ENCODE measurements around the gene CHCHD3.

The CHCHD3 gene

DNA sequence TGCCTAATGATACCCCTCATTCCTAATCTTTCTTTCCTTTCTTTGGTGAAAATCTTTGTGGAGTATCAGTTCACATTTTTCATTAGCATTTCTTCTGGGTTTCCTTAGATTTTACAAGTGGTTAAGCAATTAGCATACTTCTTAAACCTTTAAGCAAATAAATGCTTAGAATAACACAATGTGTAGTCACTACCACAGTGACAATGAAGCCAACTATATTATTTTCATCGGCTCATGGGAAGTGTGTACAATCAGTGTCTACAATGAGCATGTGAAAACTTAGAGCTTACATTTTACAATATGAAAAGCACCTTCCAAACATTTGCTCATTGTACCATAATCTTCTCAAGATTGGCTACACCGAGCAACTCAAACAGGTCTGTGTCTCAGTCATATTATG lies 329.5 kb downstream of the CHCHD3 start:
- DNase-seq = no peak
- Mint-ChIP-seq H3K4me3 (no peak overlapping the region), H3K27ac (no peak overlapping the region), H3K4me1 (ENCODE audit: low read depth) (peaks cover 7% of the 10 kb centered on the region), H3K36me3 (ENCODE audit: low read depth) (no peaks in the 10 kb centered on the region), H3K9me3 (no peaks in the 10 kb centered on the region), H3K27me3 (no peaks in the 10 kb centered on the region)

- H3K9me3 Mint-ChIP-seq = no peaks in the 10 kb centered on the region
- H3K4me1 Mint-ChIP-seq (ENCODE audit: low read depth) = peaks cover 3% of the 10 kb centered on the region
- no peak overlapping the region for H3K4me3 Mint-ChIP-seq
- no peaks in the 10 kb centered on the region for H3K27me3 Mint-ChIP-seq
- no peak for DNase-seq
- H3K36me3 Mint-ChIP-seq (ENCODE audit: low read depth) = no peaks in the 10 kb centered on the region
- no peak overlapping the region for H3K27ac Mint-ChIP-seq
Measured at GRCh38 chr7:132751244-132751647, 330.6 kb downstream of the CHCHD3 start.

DNA sequence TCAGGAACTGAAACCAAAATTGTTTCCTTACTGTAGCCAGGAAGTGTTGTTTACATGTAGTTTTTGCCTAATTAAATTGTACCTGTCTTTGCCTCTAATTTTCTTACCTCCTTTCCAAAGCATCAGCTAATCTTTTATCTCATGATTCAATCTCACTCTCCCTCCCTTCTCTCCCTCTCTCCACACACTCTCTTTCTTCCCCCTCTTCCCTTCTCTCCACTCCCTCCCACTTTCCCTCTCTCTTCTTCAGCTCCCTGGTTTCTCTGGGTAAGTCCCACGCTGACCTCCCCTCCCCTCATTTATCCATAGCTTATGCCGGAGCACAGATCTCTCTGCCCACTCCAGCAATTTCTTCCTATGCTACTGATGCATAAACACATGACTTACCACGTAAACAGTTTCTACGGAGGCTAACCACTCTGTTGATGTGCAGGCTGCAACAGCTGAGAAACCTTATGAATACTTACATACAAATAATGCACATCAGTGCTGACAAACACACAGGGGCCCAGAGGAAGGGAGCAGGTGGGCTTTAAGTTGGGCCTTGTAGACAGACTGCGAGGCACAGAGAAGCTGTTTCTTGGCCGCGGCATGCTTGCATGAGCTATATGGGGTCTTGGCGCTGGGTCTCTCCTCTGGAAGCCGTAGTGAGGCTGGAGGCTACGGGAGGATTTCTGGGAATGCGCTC lies 331.2 kb downstream of the CHCHD3 start:
- Mint-ChIP-seq H3K27me3 (no peaks in the 10 kb centered on the region), H3K27ac (no peak overlapping the region), H3K36me3 (ENCODE audit: low read depth) (no peaks in the 10 kb centered on the region), H3K4me1 (ENCODE audit: low read depth) (peaks cover 2% of the 10 kb centered on the region), H3K9me3 (no peaks in the 10 kb centered on the region), H3K4me3 (no peak overlapping the region)
- no peak for DNase-seq

GRCh38 chr7:132750096-132750495 lies 331.8 kb downstream of the CHCHD3 start:
- H3K4me1 Mint-ChIP-seq (ENCODE audit: low read depth) = no peaks in the 10 kb centered on the region
- H3K9me3 Mint-ChIP-seq = no peaks in the 10 kb centered on the region
- DNase-seq = no peak
- H3K27ac Mint-ChIP-seq = no peak overlapping the region
- H3K4me3 Mint-ChIP-seq = no peak overlapping the region
- H3K27me3 Mint-ChIP-seq = no peaks in the 10 kb centered on the region
- H3K36me3 Mint-ChIP-seq (ENCODE audit: low read depth) = no peaks in the 10 kb centered on the region

GRCh38 chr7:132745510-132745909 lies 336.4 kb downstream of the CHCHD3 start:
- Mint-ChIP-seq H3K4me1 (ENCODE audit: low read depth) (no peaks in the 10 kb centered on the region), H3K27ac (no peak overlapping the region), H3K9me3 (peaks cover 17% of the 10 kb centered on the region), H3K27me3 (no peaks in the 10 kb centered on the region), H3K4me3 (no peak overlapping the region), H3K36me3 (ENCODE audit: low read depth) (no peaks in the 10 kb centered on the region)
- no peak for DNase-seq

DNA sequence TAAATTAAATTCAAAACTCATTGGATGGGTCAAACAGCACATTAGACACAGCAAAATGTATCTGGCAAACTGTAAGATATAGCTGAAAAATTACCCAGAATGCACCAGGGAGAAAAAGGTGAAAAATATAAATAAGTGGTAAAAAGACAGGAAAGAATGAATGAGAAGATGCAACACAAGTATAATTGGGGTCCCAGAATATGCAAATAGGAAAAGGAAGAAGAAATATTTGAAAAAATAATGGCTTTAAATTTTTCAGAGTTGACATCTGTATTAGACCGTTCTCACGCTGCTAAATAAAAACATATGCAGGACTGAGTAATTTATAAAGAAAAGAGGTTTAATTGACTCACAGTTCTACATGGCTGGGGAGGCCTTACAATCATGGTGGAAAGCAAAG lies 337.9 kb downstream of the CHCHD3 start:
- Mint-ChIP-seq H3K27ac (no peak overlapping the region), H3K4me1 (ENCODE audit: low read depth) (no peaks in the 10 kb centered on the region), H3K27me3 (peaks cover 2% of the 10 kb centered on the region), H3K36me3 (ENCODE audit: low read depth) (no peaks in the 10 kb centered on the region), H3K9me3 (peaks cover 17% of the 10 kb centered on the region), H3K4me3 (no peak overlapping the region)
- no peak for DNase-seq

- Mint-ChIP-seq H3K27me3 (peaks cover 2% of the 10 kb centered on the region), H3K9me3 (peaks cover 17% of the 10 kb centered on the region)
- DNase-seq = no peak
Measured at GRCh38 chr7:132742189-132742612, 339.7 kb downstream of the CHCHD3 start.

GRCh38 chr7:132740176-132740575 lies 341.7 kb downstream of the CHCHD3 start:
- no peak overlapping the region for H3K4me3 Mint-ChIP-seq
- H3K9me3 Mint-ChIP-seq = peaks cover 17% of the 10 kb centered on the region
- no peak overlapping the region for H3K27ac Mint-ChIP-seq
- no peak for DNase-seq
- no peaks in the 10 kb centered on the region for H3K36me3 Mint-ChIP-seq (ENCODE audit: low read depth)
- peaks cover 2% of the 10 kb centered on the region for H3K27me3 Mint-ChIP-seq
- H3K4me1 Mint-ChIP-seq (ENCODE audit: low read depth) = no peaks in the 10 kb centered on the region

More at GRCh38 chr7:132742189-132742612, 339.7 kb downstream of the CHCHD3 start:
- no peak overlapping the region for H3K27ac Mint-ChIP-seq
- H3K36me3 Mint-ChIP-seq (ENCODE audit: low read depth) = no peaks in the 10 kb centered on the region
- H3K4me3 Mint-ChIP-seq = no peak overlapping the region
- no peaks in the 10 kb centered on the region for H3K4me1 Mint-ChIP-seq (ENCODE audit: low read depth)

GRCh38 chr7:132739271-132739955 lies 342.5 kb downstream of the CHCHD3 start:
- Mint-ChIP-seq H3K4me1 (ENCODE audit: low read depth) (no peaks in the 10 kb centered on the region), H3K27ac (no peak overlapping the region), H3K4me3 (no peak overlapping the region), H3K27me3 (peaks cover 2% of the 10 kb centered on the region), H3K36me3 (ENCODE audit: low read depth) (no peaks in the 10 kb centered on the region), H3K9me3 (peaks cover 17% of the 10 kb centered on the region)
- DNase-seq = no peak

DNA sequence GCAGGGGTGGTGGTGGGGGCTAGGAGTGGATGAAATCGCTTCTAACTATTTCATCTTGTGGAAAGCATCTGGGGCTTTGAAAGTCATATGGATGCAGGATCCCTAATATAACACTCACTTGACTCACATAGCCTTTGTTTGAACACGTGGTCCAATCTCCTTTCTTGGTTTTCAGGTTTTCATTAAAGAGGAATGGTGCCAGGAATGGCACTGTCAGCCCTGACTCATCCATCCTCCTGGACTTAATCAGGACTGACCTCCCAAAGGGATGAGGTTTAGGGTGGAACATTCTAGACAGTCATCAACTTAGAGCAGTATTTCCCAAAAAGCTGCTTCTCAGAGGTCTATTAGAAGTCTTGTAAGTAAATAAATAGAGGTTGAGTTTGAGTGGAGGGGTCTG lies 343.6 kb downstream of the CHCHD3 start:
- no peak for DNase-seq
- no peaks in the 10 kb centered on the region for H3K36me3 Mint-ChIP-seq (ENCODE audit: low read depth)
- H3K4me1 Mint-ChIP-seq (ENCODE audit: low read depth) = no peaks in the 10 kb centered on the region
- peaks cover 2% of the 10 kb centered on the region for H3K27me3 Mint-ChIP-seq
- H3K4me3 Mint-ChIP-seq = no peak overlapping the region
- H3K9me3 Mint-ChIP-seq = peaks cover 13% of the 10 kb centered on the region
- H3K27ac Mint-ChIP-seq = no peak overlapping the region

DNA sequence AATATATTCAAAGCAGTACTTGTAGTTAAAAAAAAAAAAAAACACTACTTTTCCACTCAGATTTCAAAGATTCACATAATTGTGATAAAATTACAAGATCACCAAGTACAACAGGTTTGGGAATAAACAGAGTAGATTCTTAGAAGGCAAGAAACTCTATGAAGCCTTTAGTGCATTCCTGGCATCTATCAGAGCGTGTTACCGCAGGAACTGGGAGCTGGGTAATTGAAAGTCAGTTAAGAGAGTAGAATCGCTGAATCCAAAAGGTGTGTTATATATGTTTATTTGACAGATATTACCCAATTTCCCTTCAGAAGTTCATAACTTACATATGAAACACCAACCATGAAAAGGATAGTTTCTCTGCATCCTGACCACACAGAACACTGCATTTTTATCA lies 346.4 kb downstream of the CHCHD3 start:
- no peaks in the 10 kb centered on the region for H3K9me3 Mint-ChIP-seq
- no peaks in the 10 kb centered on the region for H3K4me1 Mint-ChIP-seq (ENCODE audit: low read depth)
- H3K27ac Mint-ChIP-seq = no peak overlapping the region
- DNase-seq = no peak
- no peaks in the 10 kb centered on the region for H3K36me3 Mint-ChIP-seq (ENCODE audit: low read depth)
- peaks cover 2% of the 10 kb centered on the region for H3K27me3 Mint-ChIP-seq
- H3K4me3 Mint-ChIP-seq = no peak overlapping the region

All from activated T-cell treated with anti-CD3 and anti-CD28 coated beads, Interleukin-2, amount 50 U/mL, for 24 hours (primary cell).